T1000 (cell line): ENCODE results near the gene PLCL1.

ENCODE experiments used
- DNase-seq: peaks from one replicate; lab custom pipeline; 2025; ENCODE audit warnings: mixed read lengths; lab: John Stamatoyannopoulos, UW

PLCL1 gene

DNA sequence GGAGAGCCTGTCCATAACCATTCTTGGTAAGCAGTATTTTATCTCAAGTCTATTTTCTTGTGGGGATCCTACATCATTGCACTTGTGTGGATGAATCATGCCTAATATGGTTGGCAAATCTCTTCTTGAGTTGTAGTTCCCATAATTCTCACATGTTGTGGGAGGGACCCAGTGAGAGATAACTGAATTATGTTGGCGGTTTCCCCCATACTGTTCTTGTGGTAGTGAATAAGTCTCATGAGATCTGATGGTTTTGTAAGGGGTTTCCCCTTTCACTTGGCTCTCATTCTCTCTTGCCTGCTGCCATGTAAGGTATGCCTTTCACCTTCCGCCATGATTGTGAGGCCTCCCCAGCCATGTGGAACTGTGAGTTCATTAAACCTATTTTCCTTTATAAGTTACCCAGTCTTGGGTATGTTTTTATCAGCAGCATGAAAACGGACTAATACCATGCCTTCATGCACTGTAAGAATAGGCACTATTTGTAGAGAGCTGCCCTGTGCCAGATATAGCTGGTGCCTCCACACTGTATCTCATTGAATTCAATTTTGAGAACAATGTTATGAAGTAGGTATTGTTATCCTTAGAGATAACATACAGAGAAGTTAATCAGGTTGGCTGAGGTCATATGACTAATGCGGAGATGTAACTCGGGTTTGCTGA, 148.3 kb downstream of the PLCL1 start:
- DNase-seq: no peak

- no peak for DNase-seq
Measured at GRCh38 chr2:197954328-197954727, 149.9 kb downstream of the PLCL1 start.

DNA sequence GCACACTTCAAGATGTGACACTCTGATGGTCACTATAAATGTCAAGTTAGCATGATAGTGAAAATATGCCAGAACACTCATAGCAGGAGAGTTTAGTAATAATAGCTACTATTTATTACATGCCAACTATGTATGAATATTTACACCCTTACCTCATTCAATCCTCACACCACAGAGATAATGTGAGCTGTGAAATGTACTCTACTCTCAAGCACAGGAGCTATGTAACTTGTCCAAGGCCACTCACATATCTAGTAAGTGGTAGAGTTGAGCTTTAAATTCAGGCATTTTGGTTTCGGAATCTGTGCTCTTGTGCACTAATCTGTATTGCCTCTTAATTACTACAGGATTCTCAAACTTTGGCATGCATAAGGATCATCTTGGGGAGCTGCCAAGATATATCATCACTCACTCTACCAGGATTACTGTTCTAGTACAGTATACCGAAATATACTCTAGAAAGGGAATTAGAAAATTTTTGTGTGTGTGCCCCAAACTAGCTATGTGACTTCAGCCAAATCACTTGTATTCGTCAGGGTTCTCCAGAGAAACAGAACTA, 154.3 kb downstream of the PLCL1 start:
- DNase-seq: no peak

DNA sequence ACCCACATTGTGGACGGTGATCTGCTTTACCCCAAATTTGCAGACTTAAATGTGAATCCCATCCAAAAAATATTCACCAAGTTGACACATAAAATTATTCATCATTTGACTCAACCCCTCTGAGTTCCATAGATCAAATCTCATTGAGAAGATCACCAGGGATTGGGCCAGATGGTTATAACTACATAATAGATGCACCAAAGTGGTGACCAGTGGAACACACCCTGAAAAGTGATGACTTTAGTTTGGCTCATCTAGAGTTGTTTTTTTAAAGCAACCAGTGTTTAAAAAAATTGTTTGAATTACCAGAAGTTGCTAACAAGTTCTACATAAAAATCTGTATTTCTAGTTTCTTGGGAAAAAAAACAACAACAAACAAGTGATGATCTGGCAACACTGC, 155.0 kb downstream of the PLCL1 start:
- no peak for DNase-seq

DNA sequence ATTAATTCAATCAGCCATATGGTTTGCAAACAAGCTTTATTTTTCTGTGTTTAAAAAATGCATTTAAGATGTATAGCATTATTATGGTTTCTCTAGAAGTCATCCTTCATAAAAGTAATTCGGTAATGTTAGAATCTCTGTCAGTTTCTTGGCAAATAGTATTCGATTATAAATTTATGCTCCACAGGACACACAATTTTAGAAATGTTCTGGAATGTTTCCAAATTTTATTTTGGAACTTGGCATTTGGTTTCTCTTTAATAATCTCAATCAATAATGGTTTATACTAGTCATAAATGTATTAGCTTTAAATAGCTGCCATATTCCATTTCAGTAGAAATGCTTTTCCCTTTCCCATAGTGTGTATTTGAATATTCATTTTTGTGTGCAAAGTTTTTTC, 156.4 kb downstream of the PLCL1 start:
- DNase-seq: no peak

DNA sequence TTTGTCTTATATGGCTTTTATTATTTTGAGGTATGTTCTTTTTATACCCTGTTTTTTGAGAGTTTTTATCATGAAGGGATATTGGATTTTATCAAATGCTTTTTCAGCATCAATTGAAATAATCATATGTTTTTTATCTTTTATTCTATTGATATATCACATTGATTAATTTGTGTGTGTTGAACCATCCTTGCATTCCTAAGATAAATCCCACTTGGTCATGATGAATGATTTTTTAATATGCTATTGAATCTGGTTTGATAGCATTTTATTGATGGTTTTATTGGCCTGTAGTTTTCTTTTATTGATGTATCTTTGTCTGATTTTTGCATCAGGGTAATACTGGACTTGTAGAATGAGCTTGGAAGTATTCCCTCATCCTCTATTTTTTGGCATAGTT, 160.3 kb downstream of the PLCL1 start:
- no peak for DNase-seq

DNA sequence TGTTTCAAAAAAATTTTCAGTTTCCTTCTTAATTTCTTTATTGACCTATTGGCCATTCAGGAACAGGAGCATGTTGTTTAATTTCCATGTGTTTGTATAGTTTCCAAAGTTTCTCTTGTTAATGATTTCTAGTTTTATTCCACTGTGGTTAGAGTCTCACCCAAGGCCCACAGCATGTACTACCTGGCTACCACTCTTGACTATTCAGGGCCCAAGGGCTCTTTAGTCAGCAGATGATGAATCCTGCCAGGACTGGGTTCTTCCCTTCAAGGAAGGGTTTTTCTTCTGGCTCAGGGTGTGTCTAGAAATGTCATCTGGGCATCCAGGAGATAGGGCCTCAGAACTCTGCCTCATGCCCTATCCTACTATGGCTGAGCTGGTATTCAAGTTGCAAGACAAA, 161.4 kb downstream of the PLCL1 start:
- DNase-seq: no peak

DNA sequence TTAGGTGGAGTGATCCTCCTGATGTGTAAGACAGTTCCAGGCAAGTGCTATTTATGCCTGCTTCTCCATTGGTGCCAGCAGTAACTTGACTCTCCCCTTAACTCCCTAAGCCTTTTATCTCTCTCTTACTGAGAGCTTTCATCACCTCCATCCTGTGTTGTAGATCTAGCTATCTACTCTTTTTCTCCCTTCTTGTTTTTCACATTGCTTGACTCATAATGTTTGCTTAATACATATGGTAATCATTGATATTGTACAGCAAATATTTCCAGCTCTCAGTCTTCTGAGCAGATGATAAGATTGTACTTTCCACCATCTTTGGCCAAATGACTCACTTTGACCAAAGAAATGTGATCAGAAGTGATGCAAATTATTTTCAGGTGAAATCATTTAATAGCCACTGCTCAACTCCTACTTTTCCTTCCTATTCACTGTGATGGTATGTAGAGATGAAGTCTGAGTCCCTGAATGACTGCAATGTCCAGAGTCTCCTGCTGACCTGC, 165.0 kb downstream of the PLCL1 start:
- DNase-seq: no peak

GRCh38 chr2:197972061-197972460, 167.7 kb downstream of the PLCL1 start:
- DNase-seq: no peak

DNA sequence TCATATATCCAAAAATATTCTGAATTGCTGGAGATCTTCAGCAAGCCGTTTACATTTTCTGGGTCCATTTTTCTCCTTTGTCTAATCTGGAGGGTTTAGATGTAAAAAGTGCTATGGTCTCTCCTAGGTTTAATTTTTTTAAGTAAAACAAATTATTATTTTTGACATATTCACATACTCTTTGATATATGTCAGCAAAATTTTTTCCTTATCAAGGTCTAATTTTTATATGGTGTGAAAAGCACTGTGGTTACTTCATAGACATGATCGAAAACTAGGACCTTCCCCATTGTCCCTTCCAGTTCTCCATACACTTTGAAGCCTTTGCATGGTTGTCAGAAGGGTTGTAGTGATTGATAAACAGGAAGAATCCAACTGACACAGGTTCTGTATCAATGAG, 168.2 kb downstream of the PLCL1 start:
- no peak for DNase-seq

DNA sequence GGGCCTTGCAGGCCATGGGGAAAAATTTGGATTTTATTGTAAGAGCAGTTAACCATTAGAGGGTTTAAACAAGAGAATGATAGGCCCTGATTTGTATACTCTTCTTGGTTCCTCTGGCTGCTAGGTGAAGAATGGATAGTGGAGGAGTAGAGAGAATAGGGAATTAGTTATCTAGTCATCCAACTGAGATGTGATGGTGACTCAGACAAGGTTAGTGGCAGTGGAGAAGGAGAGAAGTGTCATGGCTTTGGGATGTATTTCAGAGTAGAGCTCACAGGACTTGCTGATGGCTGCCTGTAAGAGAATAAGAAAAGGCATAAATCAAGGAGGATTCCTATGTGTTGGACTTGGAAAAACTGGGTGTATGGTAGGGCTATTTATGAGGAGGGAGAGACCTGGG, 169.4 kb downstream of the PLCL1 start:
- no peak for DNase-seq

- DNase-seq: no peak
Measured at GRCh38 chr2:197975931-197976519, 171.6 kb downstream of the PLCL1 start.

- DNase-seq: no peak
Measured at GRCh38 chr2:197978971-197979370, 174.6 kb downstream of the PLCL1 start.

DNA sequence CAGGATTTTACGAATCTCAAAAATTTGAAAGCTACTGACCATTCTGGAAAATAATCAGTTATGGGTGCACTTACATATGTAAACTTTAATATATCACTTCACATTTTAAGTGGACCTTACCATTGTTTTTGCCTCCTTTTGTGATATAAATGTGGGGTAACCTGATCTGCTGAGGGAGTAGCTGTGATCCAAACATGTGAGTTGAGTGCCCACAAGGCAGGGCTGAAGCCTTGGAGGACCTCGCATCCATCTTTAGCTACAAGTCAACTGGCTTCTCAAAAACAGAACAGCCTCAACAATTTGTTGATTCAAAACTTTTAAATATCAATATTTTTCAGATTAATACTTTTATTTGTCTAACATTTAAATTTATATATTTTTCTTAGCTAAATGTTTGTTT, 178.2 kb downstream of the PLCL1 start:
- no peak for DNase-seq

DNA sequence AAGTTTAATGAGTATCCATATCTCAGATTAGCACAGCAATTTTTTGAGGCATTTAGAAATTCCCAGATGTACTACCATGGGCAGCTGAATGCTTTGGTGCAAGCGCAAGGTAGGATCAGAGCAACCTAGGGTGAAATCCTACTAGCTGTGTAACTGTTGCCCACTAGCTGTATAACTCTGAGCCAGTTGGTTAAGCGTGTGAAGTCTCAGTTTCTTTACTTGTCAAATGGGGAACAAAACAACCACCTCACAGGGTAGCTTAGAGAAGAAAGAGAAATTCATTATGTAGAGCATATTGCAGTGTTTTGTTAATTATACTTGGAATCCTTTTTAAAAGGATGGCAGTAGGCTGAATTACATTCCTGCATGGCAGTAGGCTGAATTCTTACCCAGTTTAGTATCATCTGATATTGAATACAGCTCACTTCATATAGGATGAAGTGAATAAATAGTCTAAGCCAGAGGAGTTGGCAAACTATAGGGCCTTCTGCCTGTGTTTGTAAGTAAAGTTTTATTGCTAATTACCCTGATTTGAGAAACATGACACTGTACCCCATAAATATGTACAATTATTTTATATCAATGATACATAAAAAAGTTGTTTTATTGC, 180.7 kb downstream of the PLCL1 start:
- DNase-seq: no peak

DNA sequence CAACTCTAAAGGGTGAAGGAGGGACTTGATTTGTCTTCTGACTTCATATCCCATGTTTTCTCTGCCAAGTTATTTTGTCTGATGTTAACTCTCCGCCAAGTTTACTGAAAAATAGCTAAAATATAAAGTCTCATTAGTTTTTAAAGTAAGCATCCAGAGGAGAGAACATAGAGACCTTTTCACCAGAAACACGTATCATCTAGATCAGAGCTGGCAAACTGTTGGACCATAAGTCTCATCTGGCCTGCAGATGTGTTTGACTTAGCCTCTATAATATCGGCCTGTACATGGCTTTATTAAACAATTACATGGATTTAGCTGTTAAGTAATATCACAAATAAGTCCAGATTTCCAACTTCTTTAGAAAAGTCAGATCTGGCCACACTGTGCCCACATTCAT, 182.6 kb downstream of the PLCL1 start:
- DNase-seq: no peak

DNA sequence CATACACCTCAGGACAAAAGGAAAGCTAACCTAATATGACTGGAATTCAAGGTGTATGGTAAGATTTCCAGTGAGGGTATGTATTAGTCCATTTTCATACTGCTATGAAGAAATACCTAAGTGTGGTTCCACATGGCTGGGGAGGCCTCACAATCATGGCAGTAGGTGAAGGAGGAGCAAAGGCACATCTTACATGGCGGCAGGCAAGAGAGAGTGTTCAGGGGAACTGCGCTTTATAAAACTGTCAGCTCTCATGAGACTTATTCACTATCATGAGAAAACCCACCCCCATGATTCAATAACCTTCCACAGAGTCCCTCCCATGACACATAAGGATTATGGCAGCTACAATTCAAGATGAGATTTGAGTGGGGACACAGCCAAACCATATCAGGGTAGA, 186.0 kb downstream of the PLCL1 start:
- no peak for DNase-seq

- no peak for DNase-seq
Measured at GRCh38 chr2:197992482-197993133, 188.2 kb downstream of the PLCL1 start.

- DNase-seq: no peak
Measured at GRCh38 chr2:197993363-197993762, 189.0 kb downstream of the PLCL1 start.

DNA sequence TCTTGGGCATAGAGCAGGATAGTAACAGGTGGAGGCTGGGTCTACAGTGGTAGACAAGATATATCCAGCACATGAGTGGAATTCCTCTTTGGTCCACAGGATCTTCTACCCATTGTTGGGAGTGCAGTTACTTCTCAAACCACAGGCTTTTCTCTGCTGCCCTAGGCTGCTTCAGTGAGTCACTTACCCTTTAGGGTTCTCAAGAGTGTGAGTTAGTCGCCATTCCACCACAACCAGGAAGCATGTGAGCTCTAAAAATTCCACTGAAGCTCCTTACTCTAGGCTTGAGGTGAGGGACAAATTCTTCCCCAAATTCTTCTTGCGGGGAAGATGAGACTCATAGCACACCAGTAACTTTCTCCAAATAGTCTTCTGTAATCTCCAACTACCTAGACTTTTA, 189.4 kb downstream of the PLCL1 start:
- DNase-seq: no peak

DNA sequence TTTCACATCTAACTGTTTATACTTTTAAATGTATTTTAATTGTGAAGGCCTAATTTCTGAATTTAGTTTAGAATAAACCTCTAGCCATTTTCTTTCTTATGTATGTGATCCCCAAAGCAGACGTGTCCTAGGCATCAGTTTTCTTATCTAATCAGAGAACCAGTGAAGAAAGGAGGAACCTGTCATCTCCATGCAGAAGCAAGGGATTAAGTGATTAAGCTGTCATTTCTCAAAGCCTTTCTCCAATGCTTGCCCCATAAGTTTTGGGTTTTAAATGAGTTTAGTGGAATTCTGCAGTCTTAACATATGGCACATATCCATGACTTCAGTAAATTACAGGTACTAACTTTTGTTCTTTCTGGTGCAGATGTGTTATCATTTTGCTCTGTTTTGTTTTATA, 190.4 kb downstream of the PLCL1 start:
- no peak for DNase-seq

DNA sequence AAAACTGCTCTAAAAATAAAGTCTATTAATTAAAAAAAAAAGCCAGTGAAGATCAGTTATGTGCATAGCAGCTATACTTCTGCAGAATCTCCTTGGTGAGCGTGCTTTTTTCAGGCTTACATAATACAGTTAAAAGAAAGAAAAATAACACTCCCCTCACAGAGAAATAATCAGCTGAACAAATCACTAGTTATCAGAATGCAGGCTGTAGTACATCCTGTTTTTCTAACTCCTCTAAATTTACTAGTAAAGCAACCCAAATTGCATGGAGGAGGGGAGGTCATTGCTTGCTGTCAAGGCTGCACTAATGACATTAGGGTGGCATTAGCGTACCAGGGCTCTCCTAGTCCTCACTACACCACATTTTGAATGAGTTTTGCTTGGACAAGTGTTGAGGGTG, 192.2 kb downstream of the PLCL1 start:
- no peak for DNase-seq

GRCh38 chr2:197997083-197997541, 192.7 kb downstream of the PLCL1 start:
- no peak for DNase-seq
